Fibroblast of villous mesenchyme (primary cell): ENCODE measurements around the gene CLEC2L. TPM values are rescaled to one million over a fixed set of nuclear protein-coding genes. Genes with fewer than 3 reads are reported as not detected.

ENCODE experiments used
- DNase-seq: peaks from one replicate; pipeline ENCODE4 v3.0.0-alpha.2; 2010; ENCODE audit warnings: low read depth
- H3K4me3 ChIP-seq: 2 replicates; pipeline ENCODE4 v1.5.1; 2011; ENCODE audit warnings: low read depth, mild to moderate bottlenecking, low read length
- total RNA-seq: library from RNA; depleted of rRNA; stranded (reverse); fragments of >200 nt; gene quantifications from 2 replicates; pipeline ENCODE4 v1.2.3, GENCODE V29; 2012
- TF ChIP-seq, protein P1 (sequence below): IDR thresholded peaks from 2 replicates; pipeline ENCODE4 v1.5.1; 2012; ENCODE audit warnings: low read depth, mild to moderate bottlenecking, low read length; ENCODE audit not compliant: insufficient read depth

Gene CLEC2L
- total RNA-seq, 1 donor: not detected

DNA sequence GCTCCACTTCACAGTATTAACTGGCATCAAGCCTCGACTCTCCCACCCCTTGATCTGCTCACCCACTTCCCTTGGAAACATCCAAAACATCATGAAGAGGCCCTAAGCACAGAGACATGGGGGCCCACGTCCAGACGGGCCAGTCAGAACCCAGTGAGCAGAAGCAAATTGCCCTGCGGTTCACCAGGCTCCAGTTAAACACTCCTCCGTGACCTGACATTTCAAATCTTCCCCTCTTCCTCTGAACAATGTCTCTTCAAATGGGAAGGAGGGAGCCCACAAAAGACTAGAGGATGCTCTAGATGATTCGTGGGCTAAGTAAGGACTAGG lies 44.8 kb downstream of the CLEC2L start:
- TF ChIP-seq, protein P1, sequence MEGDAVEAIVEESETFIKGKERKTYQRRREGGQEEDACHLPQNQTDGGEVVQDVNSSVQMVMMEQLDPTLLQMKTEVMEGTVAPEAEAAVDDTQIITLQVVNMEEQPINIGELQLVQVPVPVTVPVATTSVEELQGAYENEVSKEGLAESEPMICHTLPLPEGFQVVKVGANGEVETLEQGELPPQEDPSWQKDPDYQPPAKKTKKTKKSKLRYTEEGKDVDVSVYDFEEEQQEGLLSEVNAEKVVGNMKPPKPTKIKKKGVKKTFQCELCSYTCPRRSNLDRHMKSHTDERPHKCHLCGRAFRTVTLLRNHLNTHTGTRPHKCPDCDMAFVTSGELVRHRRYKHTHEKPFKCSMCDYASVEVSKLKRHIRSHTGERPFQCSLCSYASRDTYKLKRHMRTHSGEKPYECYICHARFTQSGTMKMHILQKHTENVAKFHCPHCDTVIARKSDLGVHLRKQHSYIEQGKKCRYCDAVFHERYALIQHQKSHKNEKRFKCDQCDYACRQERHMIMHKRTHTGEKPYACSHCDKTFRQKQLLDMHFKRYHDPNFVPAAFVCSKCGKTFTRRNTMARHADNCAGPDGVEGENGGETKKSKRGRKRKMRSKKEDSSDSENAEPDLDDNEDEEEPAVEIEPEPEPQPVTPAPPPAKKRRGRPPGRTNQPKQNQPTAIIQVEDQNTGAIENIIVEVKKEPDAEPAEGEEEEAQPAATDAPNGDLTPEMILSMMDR: no peak
- H3K4me3 ChIP-seq: no peak overlapping the region
- no peak for DNase-seq

DNA sequence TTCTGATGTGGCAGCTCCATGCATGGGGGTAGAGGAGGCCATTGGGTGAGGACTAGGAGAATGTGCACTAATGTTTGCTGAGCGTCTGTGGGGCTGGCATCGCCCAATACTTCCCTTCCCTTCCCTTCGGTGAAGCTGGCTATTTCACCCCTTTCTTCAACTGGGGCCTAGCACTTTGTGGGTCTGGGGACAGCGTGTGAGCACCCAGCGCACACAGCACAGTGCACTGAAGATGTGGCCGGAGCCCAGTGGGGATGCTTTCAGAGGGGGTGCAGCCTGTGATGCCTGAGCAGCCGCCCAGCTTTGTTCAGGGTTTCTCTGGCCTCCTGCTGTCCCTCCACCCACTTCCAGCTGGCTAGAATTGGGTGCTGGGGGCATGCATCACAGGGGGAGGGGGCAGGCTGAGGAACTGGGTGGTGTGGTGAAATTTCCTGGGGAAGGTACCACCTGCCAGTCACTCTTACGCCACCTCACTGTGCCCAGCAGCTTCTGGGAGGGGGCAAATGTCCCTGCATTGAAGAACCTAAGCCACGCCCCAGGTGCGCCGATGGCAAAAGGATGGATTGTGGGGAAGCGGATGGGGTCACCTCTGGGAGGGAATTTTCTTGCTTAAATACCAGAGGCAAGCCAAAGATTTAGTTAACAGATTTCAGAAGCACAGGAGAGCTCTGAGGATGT lies 45.5 kb downstream of the CLEC2L start:
- H3K4me3 ChIP-seq: no peak overlapping the region
- TF ChIP-seq, protein P1: no peak
- no peak for DNase-seq

DNA sequence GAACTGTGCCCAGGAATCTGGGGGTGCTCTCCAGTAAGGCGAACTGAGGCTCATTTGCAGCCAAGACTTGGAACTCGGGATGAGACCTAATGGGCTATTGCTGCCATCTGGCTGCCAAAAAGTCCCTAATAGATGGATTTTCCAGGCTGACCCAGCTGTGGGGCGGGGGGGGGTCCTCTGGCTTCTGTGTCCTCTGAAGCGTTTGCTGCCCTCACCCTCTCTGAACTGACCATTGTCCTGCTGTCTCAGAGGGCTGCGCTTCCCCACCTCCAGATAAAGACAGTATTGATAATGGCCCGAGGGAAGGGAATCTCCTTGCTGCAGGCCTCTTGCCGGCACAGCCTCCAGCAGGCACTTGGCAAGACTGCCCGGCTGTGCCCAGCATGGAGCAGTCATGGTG lies 46.6 kb downstream of the CLEC2L start:
- TF ChIP-seq, protein P1: no peak
- H3K4me3 ChIP-seq: no peak overlapping the region
- no peak for DNase-seq

DNA sequence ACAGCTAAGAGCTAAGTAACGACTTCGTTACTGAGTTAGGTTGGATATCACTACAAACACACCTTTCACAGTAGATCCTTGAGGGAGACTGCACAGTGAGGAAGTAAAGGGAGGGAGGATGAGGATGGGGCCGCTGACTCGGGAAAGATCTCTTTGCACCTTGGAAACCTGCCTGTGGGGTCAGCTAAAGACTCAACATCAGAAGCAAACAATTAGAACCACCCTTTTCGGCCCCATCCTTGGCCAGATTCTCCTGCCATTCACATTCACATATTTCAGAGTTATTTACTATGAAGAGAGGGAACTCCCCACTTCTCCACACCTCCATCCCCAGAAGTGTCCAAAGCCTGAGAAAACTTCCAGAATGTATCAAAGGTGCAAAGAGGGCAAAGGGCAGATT lies 47.1 kb downstream of the CLEC2L start:
- TF ChIP-seq, protein P1: no peak
- DNase-seq: no peak
- H3K4me3 ChIP-seq: no peak overlapping the region

DNA sequence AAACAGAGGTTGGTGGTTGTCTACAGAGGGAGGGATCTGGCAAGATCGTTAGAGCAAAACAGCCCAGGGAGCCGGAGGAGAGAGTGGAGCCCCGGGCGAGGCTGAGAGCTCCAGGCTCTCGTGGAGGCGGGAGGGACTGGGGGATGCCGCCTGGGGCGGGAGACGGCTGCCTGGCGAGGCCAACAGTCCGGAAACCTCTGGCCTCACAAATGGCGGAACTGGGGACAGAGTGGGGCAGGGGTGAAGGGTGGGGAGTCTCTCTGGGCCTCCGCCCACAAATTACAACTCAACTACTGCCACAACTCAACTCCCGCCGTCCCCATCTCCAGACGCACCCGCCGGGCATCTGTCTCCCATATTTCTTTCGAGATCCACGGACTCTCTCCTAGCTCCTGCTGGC lies 47.7 kb downstream of the CLEC2L start:
- no peak for DNase-seq
- no peak overlapping the region for H3K4me3 ChIP-seq
- TF ChIP-seq, protein P1: no peak

DNA sequence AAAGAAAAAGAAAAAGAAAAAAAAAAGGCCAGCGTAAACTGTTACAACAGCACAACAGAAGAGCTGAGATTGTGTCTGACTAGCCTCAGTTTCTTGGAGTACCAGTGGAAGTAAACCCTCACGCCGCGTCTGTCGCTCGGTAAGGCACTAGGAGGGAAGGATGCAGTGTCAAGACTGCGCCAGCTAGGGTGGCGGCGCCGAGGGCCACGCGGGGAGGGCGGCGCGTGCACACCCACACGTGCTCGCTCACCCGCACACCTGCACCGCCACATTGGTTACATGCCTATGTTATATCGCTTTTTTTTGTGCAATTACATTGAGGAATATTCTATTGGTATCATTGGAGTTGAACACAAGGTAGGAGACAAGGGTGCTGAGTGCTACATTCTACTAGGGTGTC lies 48.2 kb downstream of the CLEC2L start:
- DNase-seq: no peak
- no peak overlapping the region for H3K4me3 ChIP-seq
- TF ChIP-seq, protein P1: no peak

DNA sequence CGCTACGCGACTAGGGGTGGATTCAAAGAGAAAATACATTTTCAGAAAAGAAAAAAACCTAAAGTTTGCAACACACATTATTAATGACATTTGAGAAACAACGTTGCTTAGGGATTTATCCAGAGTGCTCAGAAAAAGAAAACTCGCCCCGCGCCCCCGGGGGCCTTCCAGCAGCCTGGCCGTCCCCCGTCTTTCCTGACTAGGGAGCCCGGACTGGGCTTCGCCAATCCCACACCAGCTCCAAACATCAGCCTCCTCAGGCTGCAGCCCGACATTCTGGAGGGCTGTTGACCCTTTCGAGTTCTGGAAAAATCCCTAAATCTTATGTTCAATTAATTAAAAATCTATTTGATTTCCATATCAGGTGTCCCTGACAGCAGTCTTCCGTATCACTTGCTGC lies 48.6 kb downstream of the CLEC2L start:
- TF ChIP-seq, protein P1: no peak
- no peak for DNase-seq
- no peak overlapping the region for H3K4me3 ChIP-seq
